ENCODE data around the gene CD40. TPM values are rescaled to one million over a fixed set of nuclear protein-coding genes. Genes with fewer than 3 reads are reported as not detected.

Gene CD40
- total RNA-seq: 8.0 and 9.5 TPM in 2 replicates

DNA sequence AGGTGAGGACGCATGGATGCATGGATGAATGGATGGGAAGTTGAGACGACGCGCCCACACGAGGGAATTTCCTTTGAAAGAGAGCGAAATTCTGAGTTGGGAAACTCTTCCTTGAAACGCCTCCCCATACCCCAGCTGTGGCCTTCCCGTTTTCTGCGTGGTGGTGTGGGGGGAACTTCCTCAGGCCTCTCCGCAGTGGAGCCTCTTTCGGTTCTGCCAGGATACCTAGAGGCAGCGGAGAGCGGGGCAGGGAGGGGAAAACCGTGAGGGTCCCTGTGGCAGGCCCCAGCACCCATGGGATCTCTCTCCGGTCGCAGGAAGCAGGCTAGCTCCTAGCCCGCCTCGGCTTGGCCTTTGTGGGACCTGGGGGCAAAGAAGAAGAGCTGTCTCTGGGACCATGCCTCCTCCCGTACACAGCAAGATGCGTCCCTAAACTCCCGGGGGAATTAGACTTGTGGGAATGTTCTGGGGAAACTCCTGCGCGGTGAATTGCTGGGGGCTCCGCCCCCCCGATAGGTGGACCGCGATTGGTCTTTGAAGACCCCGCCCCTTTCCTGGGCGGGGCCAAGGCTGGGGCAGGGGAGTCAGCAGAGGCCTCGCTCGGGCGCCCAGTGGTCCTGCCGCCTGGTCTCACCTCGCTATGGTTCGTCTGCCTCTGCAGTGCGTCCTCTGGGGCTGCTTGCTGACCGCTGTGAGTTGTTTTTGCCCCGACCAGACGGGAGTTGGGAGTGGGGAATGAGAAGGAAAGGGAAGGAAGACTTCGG is at the start of gene CD40:
TSS of gene CD40 (plus strand) at position 611 of the 764 bp plus-strand sequence. CDS start at position 641, 30 bp downstream.

DNA sequence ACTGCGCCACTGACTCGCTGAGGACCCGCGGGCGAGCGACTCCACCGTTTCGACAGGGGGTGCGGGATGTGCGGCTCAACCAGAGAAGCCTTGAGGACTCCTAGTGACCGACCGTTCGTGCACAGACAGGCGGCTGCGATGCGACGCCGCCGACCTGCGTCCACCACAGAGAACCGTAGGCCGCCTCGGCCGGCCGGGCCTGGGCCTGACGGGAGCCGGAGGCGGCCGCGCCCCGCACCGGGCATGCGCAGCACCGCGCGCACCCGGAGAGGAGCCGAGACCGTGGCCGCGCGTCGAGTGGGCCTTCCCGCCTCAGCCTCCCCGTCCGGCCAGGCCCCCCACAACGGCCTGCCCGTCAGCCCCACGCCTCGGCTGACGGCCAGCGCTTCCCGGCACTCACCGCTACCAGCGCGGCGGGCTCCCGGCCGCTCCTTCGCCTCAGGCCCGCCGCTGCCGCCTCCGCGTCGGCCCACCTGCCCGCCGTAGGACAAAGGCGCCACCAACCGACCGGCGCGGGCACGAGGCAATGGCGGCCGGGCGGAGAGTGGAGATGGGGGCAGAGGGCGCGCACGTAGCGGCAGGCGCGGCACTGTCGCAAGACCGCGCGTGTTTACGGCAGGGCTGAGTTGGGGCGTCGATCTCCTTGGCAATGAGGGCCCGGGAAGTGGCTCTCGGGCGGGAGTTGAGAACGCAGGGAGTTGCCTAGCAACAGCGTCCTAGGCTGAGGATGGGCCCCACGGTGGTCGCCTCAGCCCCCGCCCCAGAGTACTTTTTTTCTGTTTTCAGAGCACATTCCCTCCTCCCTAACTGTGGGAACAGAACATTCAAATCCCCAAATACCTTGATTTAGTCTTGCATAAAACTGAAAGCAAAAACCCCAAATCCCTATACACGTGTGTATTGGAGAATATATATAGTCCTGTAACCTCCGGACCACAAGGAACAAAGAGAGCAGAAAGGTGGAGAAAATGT is 28.4 kb upstream of the CD40 start, which contains the start of gene NCOA5:
TSS of gene NCOA5 (minus strand) at position 546 of the 972 bp plus-strand sequence. CDS start 10,538 bp downstream, outside the sequence.

Other genes starting within 250 kb of the CD40 start
- gene ZSWIM1, start 237.1 kb upstream of the CD40 start, total RNA-seq: 3.6 TPM in 2 replicates
- 0.63 and 0.75 TPM in 2 replicates for gene SPATA25, start 230.7 kb upstream of the CD40 start, total RNA-seq
- 2.0 and 2.2 TPM in 2 replicates for gene NEURL2, start 227.1 kb upstream of the CD40 start, total RNA-seq
- gene CTSA, start 227.0 kb upstream of the CD40 start, total RNA-seq: 34.3 and 49.5 TPM in 2 replicates
- gene PLTP, start 206.2 kb upstream of the CD40 start, total RNA-seq: 8.2 and 13.7 TPM in 2 replicates
- gene PCIF1, start 183.6 kb upstream of the CD40 start, total RNA-seq: 6.5 and 6.9 TPM in 2 replicates
- gene ZNF335, start 146.1 kb upstream of the CD40 start, total RNA-seq: 9.0 and 11.6 TPM in 2 replicates
- gene MMP9, start 109.4 kb upstream of the CD40 start, total RNA-seq: 0.09 TPM in 1 of 2 replicates, not detected in the other
- 0.19 and 0.63 TPM in 2 replicates for gene SLC12A5, start 89.1 kb upstream of the CD40 start, total RNA-seq
- 11.6 and 12.1 TPM in 2 replicates for gene NCOA5, start 28.4 kb upstream of the CD40 start, total RNA-seq
- not detected in 2 replicates for gene CDH22, start 190.2 kb downstream of the CD40 start, total RNA-seq